RWPE2 (cell line): ENCODE data around the gene SLC5A10.

Experiments
- ATAC-seq: fragments of 200-7000 bp; cut with Tn5 transposase; 3 replicates; pipeline ENCODE4 v1.9.1; 2021; ENCODE audit warnings: low read depth
- DNase-seq: peaks from one replicate; pipeline ENCODE4 v3.0.0-alpha.2; 2020; ENCODE audit warnings: low spot score
- H3K27ac ChIP-seq: fragments of 450-650 bp; 2 replicates; pipeline ENCODE4 v1.5.1; 2017; ENCODE audit warnings: mild to moderate bottlenecking; ENCODE audit not compliant: poor library complexity, severe bottlenecking
- H3K27me3 ChIP-seq: fragments of 250-450 bp; sonication (Bioruptor Pico); 2 replicates; pipeline ENCODE4 v1.5.1; 2021; ENCODE audit warnings: mild to moderate bottlenecking, moderate library complexity; ENCODE audit not compliant: insufficient read depth, poor library complexity, severe bottlenecking
- H3K36me3 ChIP-seq: fragments of 250-450 bp; sonication (Bioruptor Pico); 2 replicates; pipeline ENCODE4 v1.5.1; 2020; ENCODE audit warnings: low read depth, mild to moderate bottlenecking, moderate library complexity
- H3K4me1 ChIP-seq: fragments of 250-450 bp; sonication (Bioruptor Pico); 2 replicates; pipeline ENCODE4 v1.5.1; 2021; ENCODE audit warnings: mild to moderate bottlenecking, moderate library complexity; ENCODE audit not compliant: insufficient read depth, poor library complexity, severe bottlenecking
- H3K4me3 ChIP-seq: fragments of 250-450 bp; sonication (Bioruptor Pico); 2 replicates; pipeline ENCODE4 v1.5.1; 2021; ENCODE audit warnings: mild to moderate bottlenecking, moderate library complexity; ENCODE audit not compliant: severe bottlenecking
- H3K9me3 ChIP-seq: fragments of 250-450 bp; sonication (Bioruptor Pico); 2 replicates; pipeline ENCODE4 v1.5.1; 2021; ENCODE audit warnings: mild to moderate bottlenecking, moderate library complexity; ENCODE audit not compliant: severe bottlenecking
- CTCF ChIP-seq: fragments of 450-650 bp; IDR thresholded peaks from one replicate; pipeline ENCODE4 v1.5.1; 2017; ENCODE audit warnings: mild to moderate bottlenecking, moderate library complexity; ENCODE audit not compliant: poor library complexity, severe bottlenecking

Gene SLC5A10

DNA sequence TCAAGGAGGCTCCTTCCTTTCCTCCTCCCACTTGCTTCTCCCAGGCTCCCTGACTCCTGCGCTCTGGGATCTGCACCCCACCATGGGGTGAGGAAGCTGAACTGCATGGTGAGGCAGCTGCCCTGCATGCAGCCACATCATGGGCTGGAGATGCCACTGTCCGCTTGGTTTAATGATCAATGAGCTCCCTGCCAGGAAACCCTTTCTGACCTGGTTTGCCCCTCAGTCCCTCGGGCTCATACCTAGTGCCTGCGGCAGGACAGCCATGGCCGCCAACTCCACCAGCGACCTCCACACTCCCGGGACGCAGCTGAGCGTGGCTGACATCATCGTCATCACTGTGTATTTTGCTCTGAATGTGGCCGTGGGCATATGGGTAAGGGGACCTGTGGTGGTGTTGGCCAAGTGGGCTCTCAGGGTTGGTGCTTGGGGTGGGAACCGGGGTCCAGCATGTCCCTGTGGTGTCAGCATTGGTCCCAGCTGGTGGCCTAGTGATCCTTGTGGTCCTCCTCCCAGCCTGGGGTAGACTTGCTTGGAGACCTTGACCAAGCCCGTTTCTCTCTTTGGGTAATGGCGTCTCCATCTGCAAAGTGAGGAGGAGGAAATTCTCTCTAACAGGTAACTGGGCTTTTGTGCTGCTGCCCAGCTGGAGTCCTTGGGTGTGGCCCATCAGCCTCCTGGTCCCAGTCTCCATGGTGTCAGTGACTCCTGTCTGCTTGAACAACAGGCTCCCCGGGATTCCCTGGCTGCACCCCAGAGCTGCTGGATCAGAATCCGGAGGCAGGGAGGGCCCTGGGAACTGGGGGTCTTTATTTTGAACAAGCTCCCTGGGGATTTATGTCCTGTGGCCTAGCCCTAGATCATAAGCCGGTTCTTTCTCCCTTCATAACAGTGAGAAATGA, at the start of gene SLC5A10:
TSS of gene SLC5A10 (plus strand) at position 225 of the 902 bp plus-strand sequence. CDS start at position 266, 41 bp downstream.
- H3K4me3 ChIP-seq: no peak within 1 kb of the TSS
- DNase-seq (no peak), ATAC-seq (peak; percentile 60; the same call in 1 of the 3 replicates)

GRCh38 chr17:18904482-18904881, 47.5 kb upstream of the SLC5A10 start:
- peaks cover 33% of the 10 kb centered on the region for H3K36me3 ChIP-seq

More for the DNA sequence above, at the start of gene SLC5A10:
- no peak within 1 kb of the TSS for H3K27ac ChIP-seq
- peak; percentile 24 for TF ChIP-seq CTCF
- H3K9me3 ChIP-seq: no peaks in the 10 kb centered on the region
- H3K4me1 ChIP-seq: no peaks in the 10 kb centered on the region
- no peaks in the 10 kb centered on the region for H3K27me3 ChIP-seq
- no peaks in the 10 kb centered on the region for H3K36me3 ChIP-seq

GRCh38 chr17:18905226-18905625, 46.7 kb upstream of the SLC5A10 start:
- TF ChIP-seq CTCF: no peak
- Histone ChIP-seq H3K9me3 (no peaks in the 10 kb centered on the region), H3K36me3 (peaks cover 30% of the 10 kb centered on the region), H3K4me3 (no peak overlapping the region), H3K27me3 (no peaks in the 10 kb centered on the region), H3K4me1 (no peaks in the 10 kb centered on the region), H3K27ac (no peak overlapping the region)
- DNase-seq (no peak), ATAC-seq (no peak)

More at GRCh38 chr17:18904482-18904881, 47.5 kb upstream of the SLC5A10 start:
- no peak for DNase-seq
- Histone ChIP-seq H3K27me3 (no peaks in the 10 kb centered on the region), H3K4me1 (no peaks in the 10 kb centered on the region), H3K4me3 (no peak overlapping the region), H3K27ac (no peak overlapping the region), H3K9me3 (no peaks in the 10 kb centered on the region)
- TF ChIP-seq CTCF: no peak
- ATAC-seq: no peak

- Histone ChIP-seq H3K4me3 (no peak overlapping the region), H3K36me3 (peaks cover 38% of the 10 kb centered on the region)
- no peak for ATAC-seq
Observed at GRCh38 chr17:18910326-18910725, 41.6 kb upstream of the SLC5A10 start.

More at GRCh38 chr17:18910326-18910725, 41.6 kb upstream of the SLC5A10 start:
- DNase-seq: no peak
- no peaks in the 10 kb centered on the region for H3K4me1 ChIP-seq
- TF ChIP-seq CTCF: no peak
- no peaks in the 10 kb centered on the region for H3K27me3 ChIP-seq
- no peaks in the 10 kb centered on the region for H3K9me3 ChIP-seq
- H3K27ac ChIP-seq: no peak overlapping the region
